ENCODE measurements around the gene LHX6.

Gene LHX6

DNA sequence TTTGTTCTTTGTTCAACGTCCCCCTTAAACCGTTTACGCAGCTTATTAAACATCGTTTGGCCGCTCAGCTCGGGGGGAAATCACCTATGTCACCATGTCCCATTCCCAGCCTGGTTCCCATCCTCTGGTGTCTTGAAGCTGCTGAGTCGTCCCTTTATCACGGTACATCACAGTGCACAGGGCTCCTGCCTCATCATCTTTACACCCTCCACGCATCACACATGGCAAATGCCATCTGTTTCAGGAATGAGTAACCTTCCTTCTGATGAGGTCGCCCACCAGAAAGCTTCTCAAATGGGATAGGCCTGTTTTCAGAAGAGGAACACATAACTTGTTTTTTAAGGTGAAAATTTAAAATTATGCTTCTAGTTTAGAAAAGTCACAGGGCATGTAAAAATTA lies 7.9 kb upstream of the LHX6 start:
- TF ChIP-seq, protein P1, sequence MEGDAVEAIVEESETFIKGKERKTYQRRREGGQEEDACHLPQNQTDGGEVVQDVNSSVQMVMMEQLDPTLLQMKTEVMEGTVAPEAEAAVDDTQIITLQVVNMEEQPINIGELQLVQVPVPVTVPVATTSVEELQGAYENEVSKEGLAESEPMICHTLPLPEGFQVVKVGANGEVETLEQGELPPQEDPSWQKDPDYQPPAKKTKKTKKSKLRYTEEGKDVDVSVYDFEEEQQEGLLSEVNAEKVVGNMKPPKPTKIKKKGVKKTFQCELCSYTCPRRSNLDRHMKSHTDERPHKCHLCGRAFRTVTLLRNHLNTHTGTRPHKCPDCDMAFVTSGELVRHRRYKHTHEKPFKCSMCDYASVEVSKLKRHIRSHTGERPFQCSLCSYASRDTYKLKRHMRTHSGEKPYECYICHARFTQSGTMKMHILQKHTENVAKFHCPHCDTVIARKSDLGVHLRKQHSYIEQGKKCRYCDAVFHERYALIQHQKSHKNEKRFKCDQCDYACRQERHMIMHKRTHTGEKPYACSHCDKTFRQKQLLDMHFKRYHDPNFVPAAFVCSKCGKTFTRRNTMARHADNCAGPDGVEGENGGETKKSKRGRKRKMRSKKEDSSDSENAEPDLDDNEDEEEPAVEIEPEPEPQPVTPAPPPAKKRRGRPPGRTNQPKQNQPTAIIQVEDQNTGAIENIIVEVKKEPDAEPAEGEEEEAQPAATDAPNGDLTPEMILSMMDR (IDR thresholded peaks at IDR 0.05; ENCODE audit: low read length, missing control alignments): no peak
- H3K4me3 ChIP-seq (replicated peaks; ENCODE audit: low read depth, low read length): no peak overlapping the region
- DNase-seq (ENCODE audit: low read depth): no peak

DNA sequence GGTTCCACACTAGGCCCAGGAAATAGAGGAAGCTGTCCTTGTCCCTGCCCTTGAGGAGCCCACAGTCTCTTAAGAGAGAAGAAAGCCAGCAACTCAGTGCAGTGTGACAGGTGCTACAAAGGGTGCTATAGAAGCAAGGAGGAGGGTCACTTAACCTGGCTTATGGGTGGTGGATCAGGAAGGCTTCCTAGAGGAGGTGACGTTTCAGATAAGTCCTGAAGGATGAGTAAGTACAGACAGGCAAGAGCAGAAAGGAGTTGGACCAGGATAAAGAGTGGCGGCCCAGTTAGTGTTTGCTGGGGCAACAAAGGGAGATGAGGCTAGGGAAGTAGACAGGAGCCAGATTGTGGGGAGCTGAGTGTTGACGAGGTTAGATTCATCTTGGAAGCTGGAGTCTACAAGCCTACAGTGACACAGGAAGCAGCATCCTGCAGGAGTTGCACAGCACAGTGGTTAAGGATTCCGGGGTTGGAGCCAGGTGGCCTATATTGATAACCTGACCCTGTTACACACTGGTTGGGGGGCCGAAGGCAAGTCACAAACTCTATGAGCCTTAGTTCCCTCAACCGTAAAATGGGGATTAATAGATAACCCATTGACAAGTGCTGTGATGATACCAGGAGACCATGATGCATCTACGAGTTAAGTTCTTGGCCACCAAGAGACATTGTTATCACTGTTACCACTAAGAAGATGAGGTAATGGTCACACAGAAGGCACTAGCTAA lies 5.4 kb upstream of the LHX6 start:
- H3K4me3 ChIP-seq (replicated peaks; ENCODE audit: low read depth, low read length): no peak overlapping the region
- DNase-seq (ENCODE audit: low read depth): no peak
- TF ChIP-seq, protein P1 (IDR thresholded peaks at IDR 0.05; ENCODE audit: low read length, missing control alignments): no peak

DNA sequence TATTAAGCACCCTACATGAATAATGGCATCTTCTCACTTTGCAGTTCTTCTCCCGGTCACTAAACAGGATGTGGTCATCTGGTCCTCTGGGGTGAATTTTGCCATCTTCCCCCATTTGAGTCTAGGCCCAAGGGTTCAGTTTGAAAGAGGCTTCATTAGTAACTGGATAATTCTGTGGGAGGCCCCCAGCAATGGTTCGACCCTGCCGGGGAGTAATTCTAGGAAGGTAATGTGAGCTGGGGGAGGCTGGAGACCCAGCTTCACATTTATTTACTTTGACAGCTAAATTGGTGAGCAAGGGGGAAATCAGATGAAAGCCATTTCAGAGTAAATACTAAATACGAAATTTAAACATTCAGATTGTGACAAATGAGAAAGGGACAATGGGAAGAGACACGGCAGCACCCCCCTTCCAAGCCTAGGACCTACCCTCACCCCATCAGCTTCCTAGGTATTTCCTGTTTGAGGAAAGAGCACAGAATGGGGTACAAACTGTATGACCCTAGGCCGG lies 4.1 kb upstream of the LHX6 start:
- H3K4me3 ChIP-seq (replicated peaks; ENCODE audit: low read depth, low read length): no peak overlapping the region
- TF ChIP-seq, protein P1 (IDR thresholded peaks at IDR 0.05; ENCODE audit: low read length, missing control alignments): no peak

DNA sequence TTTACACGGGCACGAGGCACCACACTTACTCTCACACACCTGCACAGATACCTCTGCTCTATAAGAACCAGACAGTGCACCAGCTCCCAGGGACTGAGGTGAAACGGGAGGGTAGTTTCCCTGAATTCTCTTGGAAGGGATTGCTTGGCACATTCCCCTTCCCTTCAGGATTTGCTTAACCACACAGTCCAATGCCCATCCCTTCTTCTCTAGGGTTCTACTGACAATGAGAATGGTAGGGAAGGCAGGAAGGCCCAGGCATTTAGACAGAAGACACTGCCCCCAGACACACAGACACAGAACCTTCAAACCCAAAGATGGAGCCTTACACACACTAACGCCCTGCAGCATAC lies 704 bp upstream of the LHX6 start:
- DNase-seq (ENCODE audit: low read depth): no peak
- TF ChIP-seq, protein P1 (IDR thresholded peaks at IDR 0.05; ENCODE audit: low read length, missing control alignments): no peak
- no peak overlapping the region for H3K4me3 ChIP-seq (replicated peaks; ENCODE audit: low read depth, low read length)

More for the DNA sequence above, 4.1 kb upstream of the LHX6 start:
- DNase-seq (ENCODE audit: low read depth): no peak

DNA sequence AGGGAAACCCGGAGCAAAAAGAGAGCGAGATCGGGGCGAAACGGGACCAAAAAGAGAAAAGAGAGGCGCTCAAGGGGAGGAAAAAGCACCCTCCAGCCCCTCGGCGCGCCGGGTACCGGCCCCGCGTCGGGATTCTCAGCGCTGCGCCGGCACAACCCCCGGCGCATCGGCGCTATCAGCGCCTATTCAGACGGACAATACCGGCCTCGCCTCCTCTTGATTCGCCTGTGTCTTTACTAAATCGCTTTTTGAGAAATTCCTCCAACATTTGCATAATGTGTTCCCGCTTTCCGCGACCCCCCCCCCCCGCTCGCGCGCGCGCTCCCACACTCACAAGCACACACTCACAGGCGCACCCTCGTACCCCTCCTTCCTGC lies 578 bp downstream of the LHX6 start:
- TF ChIP-seq, protein P1 (IDR thresholded peaks at IDR 0.05; ENCODE audit: low read length, missing control alignments): no peak
- H3K4me3 ChIP-seq (replicated peaks; ENCODE audit: low read depth, low read length): no peak overlapping the region
- no peak for DNase-seq (ENCODE audit: low read depth)

DNA sequence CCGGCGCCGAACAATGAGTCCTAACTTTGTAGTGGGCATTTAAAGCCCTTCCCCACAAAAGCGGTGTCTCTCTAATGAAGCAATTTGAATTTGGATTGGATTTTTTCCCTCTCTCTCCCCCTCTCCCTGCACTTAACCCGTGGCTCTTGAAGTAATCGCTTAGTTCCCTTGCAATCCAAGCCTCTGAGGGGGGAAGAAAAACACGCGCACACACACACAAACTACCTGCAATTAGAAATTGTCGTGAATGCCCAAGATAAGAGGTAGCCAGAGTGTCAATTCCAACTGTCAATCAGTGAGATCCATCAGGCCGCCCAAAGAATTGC lies 1.2 kb downstream of the LHX6 start:
- DNase-seq (ENCODE audit: low read depth): no peak
- no peak overlapping the region for H3K4me3 ChIP-seq (replicated peaks; ENCODE audit: low read depth, low read length)
- TF ChIP-seq, protein P1 (IDR thresholded peaks at IDR 0.05; ENCODE audit: low read length, missing control alignments): no peak
